H9 (cell line): Measurements from ENCODE around the gene RIPK1. TPM values are rescaled to one million over a fixed set of nuclear protein-coding genes. Genes with fewer than 3 reads are reported as not detected.

Experiments used
- DNase-seq: peaks from one replicate; pipeline ENCODE4 v3.0.0-alpha.2; 2017
- H2AFZ ChIP-seq: one replicate; pipeline ENCODE4 v1.6.1; 2013; ENCODE audit warnings: mild to moderate bottlenecking, low read length, control low read depth, moderate library complexity
- H2AK5ac ChIP-seq: 2 replicates; pipeline ENCODE4 v1.6.1; 2013; ENCODE audit warnings: low read length, control low read depth, mixed read lengths; ENCODE audit not compliant: insufficient read length
- H2BK120ac ChIP-seq: one replicate; pipeline ENCODE4 v1.6.1; 2013; ENCODE audit warnings: low read depth, mild to moderate bottlenecking, low read length, control low read depth, inconsistent platforms; ENCODE audit not compliant: poor library complexity, severe bottlenecking
- H2BK12ac ChIP-seq: 2 replicates; pipeline ENCODE4 v1.6.1; 2013; ENCODE audit warnings: low read length, control low read depth, mixed read lengths, low read depth; ENCODE audit not compliant: insufficient read length
- H2BK15ac ChIP-seq: 2 replicates; pipeline ENCODE4 v1.6.1; 2013; ENCODE audit warnings: low read depth, low read length, control low read depth
- H2BK20ac ChIP-seq: one replicate; pipeline ENCODE4 v1.6.1; 2013; ENCODE audit warnings: low read depth, mild to moderate bottlenecking, low read length, control low read depth, inconsistent platforms; ENCODE audit not compliant: poor library complexity, severe bottlenecking
- H2BK5ac ChIP-seq: 2 replicates; pipeline ENCODE4 v1.6.1; 2013; ENCODE audit warnings: low read length, control low read depth, mixed read lengths; ENCODE audit not compliant: insufficient read length
- H3K14ac ChIP-seq: 2 replicates; pipeline ENCODE4 v1.6.1; 2013; ENCODE audit warnings: low read length, control low read depth; ENCODE audit not compliant: insufficient read depth
- H3K18ac ChIP-seq: 2 replicates; pipeline ENCODE4 v1.6.1; 2013; ENCODE audit warnings: low read depth, mild to moderate bottlenecking, mixed read lengths, low read length, control low read depth; ENCODE audit not compliant: insufficient read length
- H3K23ac ChIP-seq: 2 replicates; pipeline ENCODE4 v1.6.1; 2013; ENCODE audit warnings: low read length, control low read depth, mixed read lengths, low read depth; ENCODE audit not compliant: insufficient read length
- H3K23me2 ChIP-seq: 2 replicates; pipeline ENCODE4 v1.6.1; 2013; ENCODE audit warnings: low read depth, mild to moderate bottlenecking, mixed read lengths, low read length, control low read depth; ENCODE audit not compliant: insufficient read length, poor library complexity, severe bottlenecking
- H3K27ac ChIP-seq: 2 replicates; pipeline ENCODE4 v1.5.1; 2013; ENCODE audit warnings: low read length, control low read depth, mixed read lengths, low read depth; ENCODE audit not compliant: insufficient read length
- H3K27me3 ChIP-seq: 2 replicates; pipeline ENCODE4 v1.6.1; 2013; ENCODE audit warnings: low read length, control low read depth, inconsistent platforms; ENCODE audit not compliant: insufficient read depth
- H3K4ac ChIP-seq: 2 replicates; pipeline ENCODE4 v1.6.1; 2013; ENCODE audit warnings: low read depth, mild to moderate bottlenecking, control low read depth, inconsistent platforms, low read length, moderate library complexity
- H3K4me1 ChIP-seq: 2 replicates; pipeline ENCODE4 v1.6.1; 2013; ENCODE audit warnings: low read length, control low read depth, inconsistent platforms; ENCODE audit not compliant: insufficient read depth
- H3K4me2 ChIP-seq: 2 replicates; pipeline ENCODE4 v1.6.1; 2013; ENCODE audit warnings: low read length, control low read depth, mixed read lengths; ENCODE audit not compliant: insufficient read length, insufficient read depth
- H3K56ac ChIP-seq: 2 replicates; pipeline ENCODE4 v1.6.1; 2013; ENCODE audit warnings: low read depth, mild to moderate bottlenecking, mixed read lengths, low read length, control low read depth; ENCODE audit not compliant: insufficient read length
- H3K79me1 ChIP-seq: 2 replicates; pipeline ENCODE4 v1.6.1; 2013; ENCODE audit warnings: low read depth, mild to moderate bottlenecking, moderate library complexity, low read length, control low read depth, inconsistent platforms; ENCODE audit not compliant: insufficient read depth, poor library complexity, severe bottlenecking
- H3K79me2 ChIP-seq: 2 replicates; pipeline ENCODE4 v1.6.1; 2013; ENCODE audit warnings: low read length, control low read depth, inconsistent platforms; ENCODE audit not compliant: insufficient read depth
- H3K9ac ChIP-seq: 2 replicates; pipeline ENCODE4 v1.6.1; 2013; ENCODE audit warnings: low read length, control low read depth, mixed read lengths; ENCODE audit not compliant: insufficient read length; ENCODE audit errors: extremely low read depth
- H3K9me3 ChIP-seq: one replicate; pipeline ENCODE4 v1.6.1; 2013; ENCODE audit warnings: low read depth, low read length, inconsistent platforms; ENCODE audit not compliant: control insufficient read depth
- H3T11ph ChIP-seq: one replicate; pipeline ENCODE4 v1.6.1; 2013; ENCODE audit warnings: mild to moderate bottlenecking, low read length, control low read depth, inconsistent platforms
- H4K20me1 ChIP-seq: one replicate; pipeline ENCODE4 v1.6.1; 2013; ENCODE audit not compliant: control insufficient read depth, insufficient read length, insufficient read depth
- H4K5ac ChIP-seq: 2 replicates; pipeline ENCODE4 v1.6.1; 2013; ENCODE audit warnings: low read depth, mild to moderate bottlenecking, mixed read lengths, low read length, control low read depth; ENCODE audit not compliant: insufficient read length
- H4K8ac ChIP-seq: replicated peaks from 2 replicates; pipeline ENCODE4 v1.6.1; 2013; ENCODE audit warnings: low read length, control low read depth, mixed read lengths, low read depth; ENCODE audit not compliant: insufficient read length
- H4K91ac ChIP-seq: 2 replicates; pipeline ENCODE4 v1.6.1; 2013; ENCODE audit warnings: low read depth, mild to moderate bottlenecking, moderate library complexity, mixed read lengths, low read length, control low read depth; ENCODE audit not compliant: insufficient read length
- H3K27ac Mint-ChIP-seq, 3 experiments: 2 replicates in 2 of 3; 3 replicates in 1 of 3; pipeline ENCODE4 v1.8.0; 2020 to 2021; ENCODE audit warnings: mixed read lengths in 3 of 3, mild to moderate bottlenecking in 1 of 3, moderate library complexity in 1 of 3
- H3K27me3 Mint-ChIP-seq: 2 replicates; pipeline ENCODE4 v1.8.0; 2021; ENCODE audit warnings: low read depth, mild to moderate bottlenecking, moderate library complexity, mixed read lengths
- H3K36me3 Mint-ChIP-seq, 3 experiments: 2 replicates in 2 of 3; 3 replicates in 1 of 3; pipeline ENCODE4 v1.8.0; 2020 to 2021; ENCODE audit warnings: low read depth in 3 of 3, mixed read lengths in 3 of 3; ENCODE audit not compliant: insufficient read depth in 1 of 3
- H3K4me1 Mint-ChIP-seq, 2 experiments: 2 replicates each; pipeline ENCODE4 v1.8.0; 2020; ENCODE audit warnings: mixed read lengths in 2 of 2
- H3K4me3 Mint-ChIP-seq, 2 experiments: 2 replicates in 1 of 2; 3 replicates in 1 of 2; pipeline ENCODE4 v1.8.0; 2020 to 2021; ENCODE audit warnings: mild to moderate bottlenecking in 2 of 2, mixed read lengths in 2 of 2, moderate library complexity in 1 of 2
- H3K9me3 Mint-ChIP-seq, 2 experiments: 2 replicates in 1 of 2; 3 replicates in 1 of 2; pipeline ENCODE4 v1.8.0; 2020; ENCODE audit warnings: mild to moderate bottlenecking in 2 of 2, mixed read lengths in 2 of 2, moderate library complexity in 1 of 2
- CTCF ChIP-seq: fragments of 200-600 bp; sonication (generic); conservative IDR thresholded peaks from 3 replicates; pipeline ENCODE4 v1.8.0; 2021; ENCODE audit warnings: antibody characterized with exemption, mild to moderate bottlenecking
- WGBS: extraction: QIAGEN DNeasy Blood & Tissue Kit; methylation state at CpG from one replicate; pipeline ENCODE4 v1.1.7; 2013; ENCODE audit warnings: missing lambda C conversion rate, low lambda C conversion rate, mixed read lengths; ENCODE audit not compliant: insufficient read length; ENCODE audit errors: extremely low coverage; 5-methylcytosine and 5-hydroxymethylcytosine counted together
- total RNA-seq: library from RNA; stranded (reverse); gene quantifications from 2 replicates; pipeline ENCODE4 v1.2.1, GENCODE V29; 2021

RIPK1 gene
- total RNA-seq, 1 experiment from 2014 or later = 24.6 TPM

GRCh38 chr6:3159805-3160781, 91.8 kb downstream of the RIPK1 start:
- no peak overlapping the region for H3K56ac ChIP-seq
- peaks cover 18% of the 10 kb centered on the region for H3K4me1 ChIP-seq
- no peak overlapping the region for H2BK120ac ChIP-seq
- WGBS = no CpG with 5 or more reads among the region's 31 CpGs
- H2AFZ ChIP-seq = no peak overlapping the region
- Mint-ChIP-seq H3K27me3 (no peaks in the 10 kb centered on the region; the same call in 1 of the 2 replicates), H3K27ac (0 out of 7 replicates have a peak overlapping the region, but pooled peaks of 1 of the 3 experiments have one; percentile 22), H3K9me3 (peaks cover 0 to 3% of the 10 kb centered on the region in 2 experiments; a peak in 1 of 5 replicates), H3K36me3 (peaks cover 5 to 13% (median 7%) of the 10 kb centered on the region in 3 experiments; a peak in 6 of 7 replicates), H3K4me1 (peaks cover 43 to 60% of the 10 kb centered on the region in 2 experiments), H3K4me3 (peak overlapping the region in 1 of 2 experiments; percentile 18; a peak in 2 of 5 replicates)
- no peak overlapping the region for H4K5ac ChIP-seq
- H3T11ph ChIP-seq = no peak overlapping the region
- no peak overlapping the region for H3K18ac ChIP-seq
- H4K8ac ChIP-seq = no peak overlapping the region
- H3K79me1 ChIP-seq = no peaks in the 10 kb centered on the region
- no peak overlapping the region for H2BK20ac ChIP-seq
- no peak overlapping the region for H2AK5ac ChIP-seq
- no peak overlapping the region for H3K23ac ChIP-seq
- H2BK5ac ChIP-seq = no peak overlapping the region
- DNase-seq = peak; percentile 76
- peaks cover 20% of the 10 kb centered on the region for H3K23me2 ChIP-seq
- H2BK12ac ChIP-seq = no peak overlapping the region
- H3K4ac ChIP-seq = no peak overlapping the region
- H3K27me3 ChIP-seq = no peaks in the 10 kb centered on the region
- H2BK15ac ChIP-seq = no peak overlapping the region
- no peak overlapping the region for H4K91ac ChIP-seq
- H3K14ac ChIP-seq = peak overlapping the region; percentile 37; the same call in 1 of the 2 replicates
- H3K4me2 ChIP-seq = no peak overlapping the region
- H3K9me3 ChIP-seq = no peaks in the 10 kb centered on the region
- H3K9ac ChIP-seq = no peak overlapping the region
- H3K79me2 ChIP-seq = peaks cover 5% of the 10 kb centered on the region; the same call in 1 of the 2 replicates
- no peak overlapping the region for H3K27ac ChIP-seq
- H4K20me1 ChIP-seq = no peaks in the 10 kb centered on the region
- no peak for TF ChIP-seq CTCF
